T-helper 2 cell treated with Interferon-gamma antibody and Interleukin-4, amounts not matched to agents 100 ng/mL and 5 ng/mL, for 36 hours (primary cell): Measurements from ENCODE around the gene AP2B1. TPM values are rescaled to one million over a fixed set of nuclear protein-coding genes. Genes with fewer than 3 reads are reported as not detected.

Experiments used
- intact Hi-C: fragments of 100-400 bp; cut with micrococcal nuclease; formaldehyde crosslinking; loops from one replicate; pipeline ENCODE4 v1.15.1; 2023
- total RNA-seq: library from RNA; stranded (reverse); gene quantifications from 2 replicates; pipeline ENCODE4 v1.2.3, GENCODE V29; 2022

The AP2B1 gene
- total RNA-seq, 1 donor from 2014 or later, result 213 TPM

DNA sequence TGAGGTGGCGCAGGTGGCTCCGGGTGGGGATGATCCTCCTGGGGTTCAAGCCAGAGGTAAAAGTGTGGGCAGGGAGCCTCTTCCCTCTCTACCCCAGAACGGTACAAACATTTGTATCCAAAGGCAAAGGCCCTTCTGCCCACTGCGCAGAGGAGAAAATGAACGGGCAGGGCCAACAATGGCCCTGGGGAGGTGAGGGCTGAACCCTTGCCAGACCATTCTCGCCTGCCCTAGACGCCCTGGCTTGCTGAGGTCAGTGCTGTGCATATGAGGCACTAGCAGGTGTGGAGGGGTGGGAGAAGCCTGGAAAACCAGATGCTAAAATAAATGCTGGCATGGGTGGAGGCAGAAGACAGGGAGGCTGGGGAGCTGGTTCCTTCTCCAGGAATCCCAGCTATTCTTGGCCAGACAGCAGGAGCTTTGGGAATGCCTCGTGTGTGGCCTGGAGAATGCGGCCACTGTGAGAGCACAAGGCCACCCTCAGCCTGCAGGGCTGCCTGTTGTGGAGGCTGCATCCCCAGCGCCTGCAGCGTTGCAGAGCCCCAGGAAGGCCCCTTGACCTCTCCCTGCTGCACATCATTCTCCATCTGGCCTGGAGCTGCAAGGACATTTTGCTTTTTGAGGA lies 178.1 kb downstream of the AP2B1 start:
- intact Hi-C loops, result no loop called here

DNA sequence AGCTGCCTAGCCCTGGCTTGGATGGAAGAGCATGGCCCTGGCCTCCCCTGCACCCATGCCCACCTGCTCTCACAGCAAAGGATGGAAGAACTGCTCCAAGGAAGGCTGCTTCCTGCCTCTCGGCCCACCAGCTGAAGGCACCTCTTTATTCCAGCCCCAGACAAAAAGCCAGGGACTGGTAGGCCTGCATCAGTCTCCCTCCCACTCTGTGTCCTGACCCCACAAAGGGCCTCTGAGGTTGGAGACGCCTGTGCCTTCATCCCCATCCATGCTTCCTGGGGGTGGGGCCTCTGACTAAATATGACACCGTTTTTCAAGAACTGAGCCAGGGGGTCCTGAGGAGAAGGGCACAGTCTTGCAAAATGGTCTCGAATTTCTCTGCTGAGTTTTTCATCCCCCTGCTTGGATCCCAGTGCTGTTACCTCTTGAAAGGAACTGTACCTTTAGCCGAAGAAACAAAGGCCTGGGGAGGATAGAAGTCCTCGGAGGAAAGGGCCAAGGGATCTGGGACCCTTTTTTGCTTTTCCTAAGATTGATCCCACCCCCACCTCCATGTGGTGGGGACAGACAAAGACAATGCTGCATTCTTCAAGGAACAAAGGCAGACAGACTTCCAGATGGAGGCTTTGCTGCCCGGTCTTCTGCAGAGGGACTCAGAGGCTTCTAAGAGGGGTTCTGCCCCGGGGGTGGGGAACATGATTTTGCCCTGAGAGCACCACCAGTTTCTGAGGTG lies 178.8 kb downstream of the AP2B1 start:
- intact Hi-C loops, result no loop called here

DNA sequence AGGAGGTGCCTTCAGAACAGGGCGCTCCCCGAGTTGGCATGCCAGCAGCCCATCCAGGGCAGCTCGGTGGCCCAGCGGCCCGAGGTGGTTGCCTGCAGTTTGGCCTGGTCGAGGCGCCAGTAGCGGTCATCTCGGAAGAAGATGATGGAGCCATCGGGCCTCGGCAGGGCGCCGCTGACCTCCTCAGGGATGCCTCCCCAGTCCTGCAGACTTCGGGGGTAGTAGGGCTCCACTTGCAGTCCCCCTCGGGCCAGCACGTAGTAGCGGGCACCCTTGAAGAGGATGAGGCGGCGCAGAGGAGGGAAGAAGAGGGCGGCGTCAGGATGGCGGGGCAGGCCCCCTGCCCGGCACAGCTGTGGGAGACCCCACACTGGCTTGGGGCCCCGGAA lies 179.4 kb downstream of the AP2B1 start:
- intact Hi-C loops, result no loop called here

DNA sequence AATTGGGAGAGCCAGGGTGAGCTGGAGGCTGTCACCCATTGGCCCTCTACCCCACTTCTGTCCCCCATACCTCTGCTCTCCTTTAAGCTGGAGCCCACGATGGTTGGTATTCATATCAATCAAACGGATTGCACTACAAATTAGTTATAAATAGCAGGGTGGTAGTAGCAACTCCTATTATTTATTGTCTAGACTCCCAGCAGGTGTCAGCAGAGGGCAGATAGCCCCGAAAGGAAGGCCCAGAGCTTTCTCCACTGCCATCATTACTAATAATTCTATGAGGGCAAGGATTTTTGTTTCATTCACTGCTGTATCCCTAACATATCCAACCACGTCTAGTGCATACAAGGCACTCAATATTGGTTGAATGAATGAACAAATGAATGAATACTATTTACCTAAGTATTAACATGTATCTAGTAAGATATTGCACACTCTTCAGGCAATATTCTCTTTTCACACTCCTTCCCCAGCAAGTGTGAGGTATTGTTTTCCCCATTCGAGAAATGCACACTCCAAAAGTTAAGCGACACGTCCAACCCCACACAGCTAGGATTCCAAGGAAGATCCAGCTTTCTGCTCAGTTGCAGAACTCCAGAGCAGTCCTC lies 179.9 kb downstream of the AP2B1 start:
- intact Hi-C loops, result no loop called here

DNA sequence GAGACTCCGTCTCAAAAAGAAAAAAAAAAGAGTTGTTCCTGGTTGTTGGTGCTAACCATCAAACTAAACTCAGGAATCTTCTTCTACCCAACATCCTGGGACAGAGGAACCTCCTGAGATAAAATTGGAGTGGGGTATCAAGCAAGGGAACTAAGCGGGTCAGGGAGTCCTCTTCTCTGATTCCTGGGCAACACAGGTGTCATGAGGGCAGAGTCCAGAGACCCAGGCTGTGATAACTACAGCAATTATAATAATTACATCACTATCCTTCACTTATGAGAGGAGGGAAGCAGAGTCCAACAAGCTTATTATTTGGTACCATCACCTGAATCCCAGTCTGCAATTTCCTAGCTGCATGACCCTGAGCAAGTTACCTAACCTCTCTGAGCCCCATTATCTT lies 181.7 kb downstream of the AP2B1 start:
- intact Hi-C loops, result no loop called here

DNA sequence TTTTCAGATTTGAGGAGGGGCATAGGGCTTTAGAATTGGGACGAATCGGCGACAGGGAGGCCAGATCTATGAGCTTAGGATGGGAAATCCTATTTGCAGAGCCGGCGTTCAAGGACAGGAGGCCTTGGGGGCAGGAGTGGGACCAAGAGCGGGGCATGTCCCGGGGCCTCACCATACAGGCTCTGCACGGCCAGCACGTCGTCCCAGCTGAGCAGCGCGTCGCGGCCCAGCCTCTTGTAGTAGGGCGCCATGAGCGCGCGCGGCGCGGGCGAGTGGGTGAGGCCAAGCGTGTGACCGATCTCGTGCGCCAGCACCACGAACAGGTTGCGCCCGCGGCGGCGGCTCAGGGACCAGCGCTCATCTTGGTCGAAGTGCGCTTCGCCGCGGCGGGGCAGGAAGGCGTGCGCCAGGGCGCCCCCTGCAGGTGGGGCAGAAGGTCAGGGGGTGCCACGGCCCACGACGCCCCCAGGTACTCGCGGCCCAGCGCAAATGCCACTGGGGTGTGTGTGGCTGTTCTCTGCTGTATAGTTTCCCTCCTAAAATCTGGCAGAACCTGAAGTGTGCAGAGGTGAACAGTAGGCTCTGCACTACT lies 182.9 kb downstream of the AP2B1 start:
- intact Hi-C loops, result no loop called here

DNA sequence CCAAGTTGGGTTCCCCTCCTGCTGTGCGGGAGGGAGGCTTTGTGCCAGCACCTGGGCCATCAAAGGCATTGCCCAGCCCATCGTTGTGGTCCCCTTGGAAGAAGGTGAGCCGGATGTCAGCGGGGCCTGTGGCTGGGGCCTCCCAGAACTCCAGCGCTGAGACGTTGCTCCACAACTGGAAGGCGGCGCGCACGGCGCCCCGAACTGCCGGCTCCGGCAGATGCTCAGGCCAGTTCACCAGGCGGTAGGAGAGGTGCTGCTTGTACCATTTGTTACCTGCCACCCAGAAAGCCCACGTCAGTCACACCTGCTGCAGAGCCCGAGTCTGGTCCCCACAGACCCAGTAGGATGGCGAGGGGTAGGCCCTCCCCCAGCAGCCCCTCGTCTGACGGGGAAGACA lies 186.0 kb downstream of the AP2B1 start:
- intact Hi-C loops, result no loop called here

DNA sequence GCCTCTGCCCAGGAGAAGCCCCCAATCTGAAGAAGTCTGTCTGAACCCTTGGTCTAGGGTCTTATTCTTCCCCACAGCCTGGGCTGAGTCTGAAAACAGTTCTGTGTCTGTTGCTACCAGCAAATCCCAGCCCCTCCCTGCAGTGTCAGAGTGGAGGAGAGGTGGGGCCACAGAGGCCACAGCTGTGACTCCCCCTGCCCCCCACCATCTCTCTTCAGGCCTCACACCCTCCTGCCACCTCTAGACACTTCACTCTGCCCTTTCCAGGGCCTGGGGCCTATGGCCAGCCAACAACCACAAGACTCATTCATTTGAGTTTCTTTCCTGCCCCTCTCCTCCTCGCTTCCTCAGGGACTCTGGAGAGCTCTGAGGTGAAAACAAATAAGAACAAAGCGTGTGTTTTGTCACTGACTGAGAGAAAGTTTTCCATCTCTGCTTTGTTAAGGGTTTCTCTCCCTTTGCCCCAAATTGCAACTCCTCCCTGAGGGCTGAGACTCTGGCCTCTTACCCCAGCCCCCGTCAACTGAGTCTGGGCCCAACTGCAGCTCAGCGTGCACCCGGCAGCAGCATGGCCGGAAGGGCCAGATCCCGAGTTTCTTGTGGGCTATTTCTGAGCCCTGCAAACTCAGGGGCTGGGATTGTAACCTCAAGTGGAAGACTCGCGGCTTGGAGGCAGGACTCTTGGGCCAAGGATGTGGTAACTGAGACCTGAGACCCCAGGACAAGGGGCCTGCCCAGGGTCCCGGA lies 186.7 kb downstream of the AP2B1 start:
- intact Hi-C loops, result no loop called here

DNA sequence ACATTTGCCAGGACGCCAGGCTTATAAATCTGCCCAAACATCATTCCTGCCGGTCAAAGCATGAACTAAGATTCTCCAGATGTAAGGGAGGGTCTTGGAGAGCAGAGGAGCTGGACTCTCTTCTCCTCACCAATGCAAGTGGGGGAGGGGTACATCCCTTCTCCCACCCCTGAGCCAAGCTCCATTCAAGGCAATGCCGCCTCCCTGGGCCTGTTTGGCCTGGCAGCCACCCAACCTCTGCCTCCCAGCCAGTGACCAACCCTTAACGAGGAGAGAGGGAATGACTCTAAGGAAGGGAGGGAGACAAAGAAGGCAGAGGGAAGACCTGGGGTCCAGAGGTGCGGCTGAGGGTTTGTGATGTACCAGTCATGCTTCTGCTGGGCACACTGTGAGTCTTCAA lies 187.4 kb downstream of the AP2B1 start:
- intact Hi-C loops, result no loop called here

DNA sequence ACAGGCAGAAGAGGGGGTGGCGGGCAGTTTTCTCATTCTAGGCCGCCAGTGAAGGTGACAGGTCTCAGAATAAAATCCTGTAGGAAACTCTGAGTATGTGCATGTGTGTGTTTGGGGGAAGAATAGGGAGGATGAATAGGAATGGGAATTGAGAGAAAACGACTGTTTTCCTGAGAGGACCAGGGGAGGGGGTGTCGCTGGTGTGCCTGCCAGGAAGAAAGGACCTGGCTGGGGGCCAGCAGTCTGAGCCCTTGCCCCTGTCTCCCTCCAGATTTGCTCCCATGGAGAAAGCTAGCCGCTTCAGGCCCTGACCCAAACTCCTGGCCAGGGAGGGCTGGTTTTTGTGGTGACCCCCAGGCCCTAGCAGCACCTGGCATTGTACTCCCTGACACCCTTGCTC lies 187.9 kb downstream of the AP2B1 start:
- intact Hi-C loops, result no loop called here

DNA sequence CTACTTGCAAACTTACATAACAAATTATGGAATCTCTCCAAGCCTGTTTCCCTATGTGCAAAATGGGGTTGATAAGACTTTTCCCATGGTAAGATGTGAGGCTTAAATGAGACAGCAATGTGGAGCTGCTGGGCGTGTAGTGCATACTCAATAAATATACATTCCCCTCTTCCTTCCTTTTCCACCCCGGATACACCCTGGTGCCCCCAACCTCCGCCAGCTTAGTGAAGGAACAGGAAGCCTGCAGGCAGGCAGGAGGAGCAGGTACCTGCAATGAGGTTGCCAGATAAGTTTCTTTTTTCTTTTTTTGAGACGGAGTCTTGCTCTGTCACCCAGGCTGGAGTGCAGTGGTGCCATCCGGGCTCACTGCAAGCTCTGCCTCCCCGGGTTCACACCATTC lies 188.5 kb downstream of the AP2B1 start:
- intact Hi-C loops, result no loop called here

Other genes starting within 250 kb of the AP2B1 start
- 86.6 and 88.2 TPM in 2 replicates for gene SLFN11, start 213.7 kb upstream of the AP2B1 start, total RNA-seq
- 12.5 and 14.2 TPM in 2 replicates for gene SLFN12, start 154.8 kb upstream of the AP2B1 start, total RNA-seq
- gene SLFN13, start 138.6 kb upstream of the AP2B1 start, total RNA-seq, result 60.7 and 65.5 TPM in 2 replicates
- 105 and 106 TPM in 2 replicates for gene SLFN12L, start 49.6 kb upstream of the AP2B1 start, total RNA-seq
- gene SLFN14, start 26.5 kb upstream of the AP2B1 start, total RNA-seq, result not detected in 2 replicates
- 3.8 and 4.0 TPM in 2 replicates for gene PEX12, start 8.8 kb upstream of the AP2B1 start, total RNA-seq
- gene RASL10B, start 144.3 kb downstream of the AP2B1 start, total RNA-seq, result 0.16 and 0.27 TPM in 2 replicates
- not detected in 2 replicates for gene GAS2L2, start 165.9 kb downstream of the AP2B1 start, total RNA-seq
- not detected in 2 replicates for gene C17orf50, start 173.6 kb downstream of the AP2B1 start, total RNA-seq
- gene MMP28, start 208.3 kb downstream of the AP2B1 start, total RNA-seq, result not detected in 2 replicates
- gene TAF15, start 222.2 kb downstream of the AP2B1 start, total RNA-seq, result 284 and 294 TPM in 2 replicates